Measurements from ENCODE around the gene ARHGEF12.

DNA sequence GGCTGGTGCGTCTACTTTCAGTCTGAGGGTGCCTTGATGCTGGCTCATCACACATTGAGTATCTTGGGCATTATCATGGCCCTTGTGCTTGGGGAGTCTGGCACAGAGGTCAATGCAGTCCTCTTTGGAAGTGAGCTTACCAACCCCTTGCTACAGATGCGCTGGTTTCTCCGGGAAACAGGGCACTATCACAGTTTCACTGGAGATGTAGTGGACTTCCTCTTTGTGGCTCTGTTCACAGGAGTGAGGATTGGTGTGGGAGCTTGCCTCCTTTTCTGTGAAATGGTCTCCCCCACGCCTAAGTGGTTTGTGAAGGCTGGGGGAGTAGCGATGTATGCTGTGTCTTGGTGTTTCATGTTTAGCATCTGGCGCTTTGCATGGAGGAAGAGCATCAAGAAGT lies 6.2 kb upstream of the ARHGEF12 start:
- TF ChIP-seq ZNF274 (IDR thresholded peaks at IDR 0.05; ENCODE audit: low read depth, low read length) (no peak), YY1 (IDR thresholded peaks at IDR 0.05; ENCODE audit: insufficient read depth, insufficient read length) (no peak)

All from NT2/D1 (cell line).